CD4-positive, alpha-beta memory T cell (primary cell): ENCODE data around the gene SFXN5. TPM values are rescaled to one million over a fixed set of nuclear protein-coding genes. Genes with fewer than 3 reads are reported as not detected.

Experiments used
- CTCF ChIA-PET: fragments of 350-600 bp; sonication (Branson Sonifier 250); formaldehyde crosslinking; loops from one replicate; lab custom pipeline; 2021; ENCODE audit warnings: inconsistent platforms; ENCODE audit not compliant: partially characterized antibody; lab: Charles Lee
- POLR2A ChIA-PET: fragments of 350-600 bp; sonication (Branson Sonifier 250); formaldehyde crosslinking; loops from one replicate; lab custom pipeline; 2021; ENCODE audit not compliant: partially characterized antibody; lab: Charles Lee
- DNase-seq, 5 donors: peaks; one replicate each; pipeline versions ENCODE4 v3.0.0 to v3.0.0-alpha.2; 2020 to 2022; ENCODE audit warnings: mixed read lengths in 1 of 5
- H3K27ac ChIP-seq: one replicate; pipeline ENCODE4 v1.7.0; 2013; ENCODE audit warnings: low read depth, low read length
- H3K27me3 ChIP-seq: 2 replicates; pipeline ENCODE4 v1.7.0; 2013; ENCODE audit warnings: mild to moderate bottlenecking, low read length, moderate library complexity; ENCODE audit not compliant: insufficient read depth
- H3K36me3 ChIP-seq: 2 replicates; pipeline ENCODE4 v1.7.0; 2013; ENCODE audit warnings: mild to moderate bottlenecking, low read length, moderate library complexity; ENCODE audit not compliant: insufficient read depth
- H3K4me1 ChIP-seq: 2 replicates; pipeline ENCODE4 v1.7.0; 2013; ENCODE audit warnings: mild to moderate bottlenecking, low read length, moderate library complexity; ENCODE audit not compliant: insufficient read depth
- H3K4me3 ChIP-seq, 2 donors: one replicate each; pipeline ENCODE4 v1.7.0; 2013; ENCODE audit warnings: low read length in 2 of 2, mild to moderate bottlenecking in 1 of 2
- H3K9me3 ChIP-seq, 2 donors: one replicate each; pipeline ENCODE4 v1.7.0; 2013; ENCODE audit warnings: low read length in 2 of 2, control low read depth in 1 of 2; ENCODE audit not compliant: control insufficient read depth in 1 of 2
- H3K27ac Mint-ChIP-seq, 7 donors: one replicate each; pipeline ENCODE4 v1.8.0; 2020 to 2021; ENCODE audit warnings: mixed read lengths in 7 of 7, mild to moderate bottlenecking in 6 of 7, inconsistent platforms in 3 of 7, moderate library complexity in 3 of 7
- H3K27me3 Mint-ChIP-seq, 2 donors: one replicate each; pipeline ENCODE4 v1.8.0; 2020 to 2021; ENCODE audit warnings: mixed read lengths in 2 of 2
- H3K36me3 Mint-ChIP-seq, 2 donors: one replicate each; pipeline ENCODE4 v1.8.0; 2020 to 2021; ENCODE audit warnings: mixed read lengths in 2 of 2, inconsistent platforms in 1 of 2, mild to moderate bottlenecking in 1 of 2
- H3K4me1 Mint-ChIP-seq, 4 donors: one replicate each; pipeline ENCODE4 v1.8.0; 2020 to 2021; ENCODE audit warnings: mixed read lengths in 4 of 4, mild to moderate bottlenecking in 1 of 4
- H3K4me3 Mint-ChIP-seq, 8 donors: one replicate each; pipeline ENCODE4 v1.8.0; 2020 to 2021; ENCODE audit warnings: mixed read lengths in 8 of 8, mild to moderate bottlenecking in 7 of 8, moderate library complexity in 6 of 8, inconsistent platforms in 3 of 8
- H3K9me3 Mint-ChIP-seq, 8 donors: one replicate each; pipeline ENCODE4 v1.8.0; 2020 to 2021; ENCODE audit warnings: mixed read lengths in 8 of 8, mild to moderate bottlenecking in 5 of 8, inconsistent platforms in 3 of 8, moderate library complexity in 1 of 8
- intact Hi-C: fragments of 100-400 bp; cut with micrococcal nuclease; formaldehyde crosslinking; loops from one replicate; pipeline ENCODE4 v1.15.1; 2023
- polyA plus RNA-seq, 2 donors: library from polyadenylated mRNA; unstranded; fragments of 300-500 nt; fragmentation: Illumina TruSeq; gene quantifications; one replicate each; pipeline ENCODE4 v1.2.3, GENCODE V29; 2021
- total RNA-seq, 2 experiments: library from RNA; stranded (reverse); gene quantifications; one replicate each; pipeline ENCODE4 v1.2.3, GENCODE V29; 2021

Gene SFXN5
- total and polyA plus RNA-seq, 4 experiments from 2014 or later: 0.95 to 10.0 (median 4.1) TPM

DNA sequence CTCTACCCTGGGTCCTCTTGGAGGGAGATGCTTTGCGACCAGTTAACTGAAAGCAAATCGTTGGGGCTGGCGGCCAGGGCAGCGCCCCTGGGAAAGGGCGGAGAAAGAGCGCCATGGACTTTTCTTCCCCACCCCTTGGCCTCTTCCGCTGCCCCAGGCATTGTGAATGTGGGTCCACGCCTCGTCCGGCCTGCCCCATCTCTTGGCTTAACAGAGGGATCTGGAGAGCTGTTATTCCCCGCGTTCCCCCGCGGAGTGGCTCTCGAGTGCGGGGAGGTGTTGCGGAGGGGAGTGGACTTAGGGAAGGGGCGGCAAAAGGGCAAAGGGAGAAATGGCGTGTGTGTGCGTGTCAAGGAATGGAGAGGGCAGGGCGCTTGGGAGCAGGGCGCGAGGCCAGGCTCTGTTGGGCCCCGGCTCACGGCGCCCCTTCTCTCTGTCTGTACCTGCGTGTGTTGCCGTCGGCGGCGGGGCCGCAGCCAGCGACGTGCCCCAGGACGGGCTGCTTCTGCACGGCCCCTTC is 147.6 kb downstream of the SFXN5 start:
- Histone ChIP-seq H3K27me3 (peaks cover 61% of the 10 kb centered on the region), H3K4me1 (peaks cover 18% of the 10 kb centered on the region), H3K9me3 (no peaks in the 10 kb centered on the region), H3K4me3 (no peak overlapping the region), H3K27ac (no peak overlapping the region), H3K36me3 (no peaks in the 10 kb centered on the region)
- peaks cover 42 to 48% of the 10 kb centered on the region in 2 donors for H3K27me3 Mint-ChIP-seq
- intact Hi-C loops: no loop called here
- ChIA-PET CTCF (no interaction called here), POLR2A (no interaction called here)
- H3K9me3 Mint-ChIP-seq: peaks cover 0 to 5% (median 0%) of the 10 kb centered on the region in 8 donors
- H3K27ac Mint-ChIP-seq: no peak overlapping the region
- no peak for DNase-seq
- H3K4me1 Mint-ChIP-seq: peaks cover 5 to 27% (median 16%) of the 10 kb centered on the region in 4 donors
- peak overlapping the region in 3 of 8 donors; percentile 5 to 64 (median 10) for H3K4me3 Mint-ChIP-seq
- no peaks in the 10 kb centered on the region for H3K36me3 Mint-ChIP-seq

DNA sequence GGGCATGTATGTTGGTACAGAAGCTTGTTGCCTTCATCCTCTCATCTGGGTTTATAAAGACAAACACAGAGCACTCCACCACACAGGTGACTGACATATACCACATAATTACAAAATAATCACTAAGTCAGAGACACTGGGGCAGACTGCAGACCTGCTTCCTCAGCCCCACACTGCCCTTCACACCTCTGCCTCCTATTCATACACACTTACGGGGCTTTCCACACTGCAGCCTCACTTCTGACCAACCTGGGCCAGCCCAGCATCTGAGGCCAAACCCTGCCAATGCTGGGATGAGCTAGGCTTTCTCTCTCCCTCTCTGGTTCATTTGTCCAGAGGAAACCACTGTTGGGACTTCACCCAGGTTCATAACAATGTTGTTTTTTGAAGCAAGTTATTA is 149.7 kb downstream of the SFXN5 start:
- H3K9me3 Mint-ChIP-seq: peaks cover 0 to 5% (median 0%) of the 10 kb centered on the region in 8 donors
- DNase-seq: no peak
- Histone ChIP-seq H3K9me3 (no peaks in the 10 kb centered on the region), H3K4me1 (peaks cover 29% of the 10 kb centered on the region), H3K27me3 (peaks cover 72% of the 10 kb centered on the region), H3K4me3 (no peak overlapping the region), H3K36me3 (no peaks in the 10 kb centered on the region), H3K27ac (no peak overlapping the region)
- peaks cover 48 to 57% of the 10 kb centered on the region in 2 donors for H3K27me3 Mint-ChIP-seq
- H3K27ac Mint-ChIP-seq: no peak overlapping the region
- POLR2A ChIA-PET: no interaction called here
- H3K4me3 Mint-ChIP-seq: peak overlapping the region in 1 of 8 donors; percentile 4
- intact Hi-C loops: no loop called here
- CTCF ChIA-PET: no interaction called here
- no peaks in the 10 kb centered on the region for H3K36me3 Mint-ChIP-seq
- H3K4me1 Mint-ChIP-seq: peaks cover 7 to 36% (median 23%) of the 10 kb centered on the region in 4 donors

DNA sequence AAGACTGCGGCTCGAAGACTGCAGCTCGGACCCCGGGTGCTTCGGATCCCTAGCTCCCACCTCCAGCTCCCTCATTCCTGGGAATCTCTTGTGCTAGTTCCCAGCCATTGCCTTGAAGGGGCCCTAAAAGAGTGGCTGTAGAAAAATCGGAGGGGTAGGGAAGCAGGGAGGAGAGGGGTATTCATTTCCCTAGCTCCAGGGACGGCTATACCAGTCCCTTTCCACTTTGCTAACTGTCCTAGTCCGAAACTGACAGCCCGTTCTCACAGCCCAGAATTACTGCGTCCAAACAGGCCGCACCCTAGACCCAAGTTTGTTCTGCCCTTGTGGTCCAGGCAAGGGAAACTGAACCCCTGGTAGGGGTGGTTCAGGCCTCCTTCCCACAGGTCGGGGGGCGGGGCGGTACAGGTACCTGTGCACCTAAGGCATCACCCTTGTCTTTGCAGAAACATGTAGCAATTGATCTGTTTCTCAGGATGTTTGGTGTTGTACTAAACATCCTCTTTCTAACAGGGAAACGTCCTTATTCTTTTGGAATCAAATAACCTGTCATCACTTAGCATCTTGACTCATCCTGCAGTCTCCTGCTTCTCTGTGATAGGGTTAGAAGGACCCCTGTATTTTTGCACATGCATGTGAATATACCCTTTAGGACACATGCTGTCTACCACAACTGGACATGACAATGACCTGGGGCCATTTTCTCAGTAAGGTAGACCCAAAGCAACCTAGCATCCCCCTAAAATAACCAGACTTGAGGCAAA is 150.2 kb downstream of the SFXN5 start:
- Histone ChIP-seq H3K27me3 (peaks cover 72% of the 10 kb centered on the region), H3K9me3 (no peaks in the 10 kb centered on the region), H3K36me3 (no peaks in the 10 kb centered on the region), H3K4me3 (no peak overlapping the region), H3K27ac (no peak overlapping the region), H3K4me1 (peaks cover 34% of the 10 kb centered on the region)
- POLR2A ChIA-PET: no interaction called here
- DNase-seq: no peak
- Mint-ChIP-seq H3K9me3 (peaks cover 0 to 5% (median 0%) of the 10 kb centered on the region in 8 donors), H3K27ac (no peak overlapping the region), H3K4me3 (no peak overlapping the region), H3K27me3 (peaks cover 49 to 58% of the 10 kb centered on the region in 2 donors), H3K4me1 (peaks cover 8 to 39% (median 25%) of the 10 kb centered on the region in 4 donors), H3K36me3 (no peaks in the 10 kb centered on the region)
- intact Hi-C loops: no loop called here
- CTCF ChIA-PET: no interaction called here

DNA sequence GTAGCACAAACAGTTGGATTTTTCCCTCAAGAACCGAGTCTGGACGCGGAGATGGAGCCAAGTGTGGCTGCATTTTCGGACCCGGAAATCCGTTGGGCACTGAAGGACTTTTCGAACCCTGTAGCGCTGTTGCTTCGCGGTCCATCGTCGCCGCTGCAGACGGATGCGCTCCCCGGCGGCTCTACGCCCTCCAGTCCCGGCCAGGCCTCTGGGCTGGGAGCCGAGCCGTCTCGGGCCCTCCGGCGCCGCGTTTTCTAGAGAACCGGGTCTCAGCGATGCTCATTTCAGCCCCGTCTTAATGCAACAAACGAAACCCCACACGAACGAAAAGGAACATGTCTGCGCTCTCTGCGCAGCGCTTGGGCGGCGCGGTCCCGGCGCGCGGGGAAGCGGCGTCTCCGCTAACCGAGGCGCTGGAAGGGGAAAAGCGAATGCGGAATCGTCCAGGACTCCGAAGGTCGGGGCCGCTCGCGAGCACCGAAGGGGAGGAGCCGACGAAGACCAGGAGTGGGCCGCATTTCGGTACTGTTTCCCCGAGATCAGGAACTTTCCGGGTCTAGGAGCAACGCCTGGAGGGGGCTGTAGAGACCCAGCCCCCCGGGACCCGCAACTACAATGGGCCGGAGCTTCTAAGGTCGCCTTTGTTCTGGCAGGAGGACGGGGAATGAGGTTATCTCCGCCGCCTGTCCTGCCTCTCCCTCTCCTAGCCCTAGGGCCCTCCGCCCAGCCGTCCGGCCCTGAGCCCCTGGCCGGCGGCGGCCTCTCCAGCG is 151.0 kb downstream of the SFXN5 start:
- no peaks in the 10 kb centered on the region for H3K36me3 Mint-ChIP-seq
- no peaks in the 10 kb centered on the region for H3K36me3 ChIP-seq
- peak in 3 of 5 donors; percentile 21 to 25 (median 22) for DNase-seq
- intact Hi-C loops: no loop called here
- peaks cover 8 to 41% (median 27%) of the 10 kb centered on the region in 4 donors for H3K4me1 Mint-ChIP-seq
- H3K27ac ChIP-seq: no peak overlapping the region
- H3K4me3 Mint-ChIP-seq: peak overlapping the region in 7 of 8 donors; percentile 38 to 80 (median 63)
- no peaks in the 10 kb centered on the region for H3K9me3 ChIP-seq
- no peak overlapping the region for H3K27ac Mint-ChIP-seq
- H3K27me3 Mint-ChIP-seq: peaks cover 49 to 56% of the 10 kb centered on the region in 2 donors
- ChIA-PET POLR2A (no interaction called here), CTCF (no interaction called here)
- H3K4me3 ChIP-seq: no peak overlapping the region
- peaks cover 72% of the 10 kb centered on the region for H3K27me3 ChIP-seq
- peaks cover 39% of the 10 kb centered on the region for H3K4me1 ChIP-seq
- peaks cover 0 to 5% (median 0%) of the 10 kb centered on the region in 8 donors for H3K9me3 Mint-ChIP-seq

DNA sequence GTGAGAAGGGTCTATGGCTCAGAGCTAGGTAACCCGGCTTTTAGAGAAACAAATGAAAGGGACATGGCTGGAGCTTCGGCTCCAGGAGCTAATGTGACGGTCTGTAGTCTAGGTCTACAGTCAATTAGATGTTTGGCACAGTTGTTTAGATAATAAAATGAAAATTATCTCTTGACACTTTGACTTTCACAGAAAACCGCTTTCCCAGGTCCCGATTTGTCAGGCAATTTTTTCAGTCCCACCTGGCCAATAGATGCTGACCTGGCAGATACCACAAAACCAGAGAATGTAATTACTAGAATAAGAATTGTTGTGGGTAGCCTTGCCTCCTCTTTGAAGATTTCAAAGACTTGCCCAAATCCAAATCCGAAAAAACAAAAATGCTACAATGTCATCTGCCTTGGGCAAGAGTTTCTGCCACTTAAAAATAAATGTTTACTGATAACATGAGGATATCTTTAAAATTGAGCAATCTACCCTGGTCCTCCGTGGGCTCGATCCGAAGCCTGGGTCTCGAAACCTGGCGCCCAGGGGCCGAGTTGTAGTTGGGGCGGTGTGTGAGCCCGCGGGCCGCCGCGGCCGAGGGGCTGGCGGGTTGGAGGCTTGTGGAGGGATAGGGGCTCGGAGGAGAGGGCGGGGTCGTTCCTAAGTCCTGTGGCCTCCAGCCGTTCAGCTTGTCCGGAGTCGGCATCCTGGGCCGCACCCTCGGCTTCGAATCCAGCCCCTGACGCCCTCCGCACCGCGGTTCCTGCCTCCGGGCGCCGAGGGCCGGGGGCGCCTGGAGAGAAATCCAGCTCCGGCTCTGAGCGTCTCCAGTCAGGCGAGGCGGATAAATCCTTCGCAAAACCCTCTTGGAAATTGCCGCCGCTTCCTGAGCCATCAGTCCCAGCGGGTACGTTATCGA is 151.8 kb downstream of the SFXN5 start:
- Histone ChIP-seq H3K9me3 (no peaks in the 10 kb centered on the region), H3K4me1 (peaks cover 44% of the 10 kb centered on the region), H3K27me3 (peaks cover 72% of the 10 kb centered on the region), H3K36me3 (no peaks in the 10 kb centered on the region), H3K27ac (no peak overlapping the region), H3K4me3 (no peak overlapping the region)
- Mint-ChIP-seq H3K4me1 (peaks cover 14 to 49% (median 34%) of the 10 kb centered on the region in 4 donors), H3K27me3 (peaks cover 51 to 56% of the 10 kb centered on the region in 2 donors), H3K27ac (peak overlapping the region in 1 of 7 donors; percentile 18), H3K9me3 (peaks cover 0 to 5% (median 0%) of the 10 kb centered on the region in 8 donors), H3K4me3 (peak overlapping the region in 7 of 8 donors; percentile 40 to 80 (median 64)), H3K36me3 (peaks cover 0 to 3% of the 10 kb centered on the region in 2 donors)
- ChIA-PET POLR2A (no interaction called here), CTCF (no interaction called here)
- intact Hi-C loops: no loop called here
- no peak for DNase-seq

DNA sequence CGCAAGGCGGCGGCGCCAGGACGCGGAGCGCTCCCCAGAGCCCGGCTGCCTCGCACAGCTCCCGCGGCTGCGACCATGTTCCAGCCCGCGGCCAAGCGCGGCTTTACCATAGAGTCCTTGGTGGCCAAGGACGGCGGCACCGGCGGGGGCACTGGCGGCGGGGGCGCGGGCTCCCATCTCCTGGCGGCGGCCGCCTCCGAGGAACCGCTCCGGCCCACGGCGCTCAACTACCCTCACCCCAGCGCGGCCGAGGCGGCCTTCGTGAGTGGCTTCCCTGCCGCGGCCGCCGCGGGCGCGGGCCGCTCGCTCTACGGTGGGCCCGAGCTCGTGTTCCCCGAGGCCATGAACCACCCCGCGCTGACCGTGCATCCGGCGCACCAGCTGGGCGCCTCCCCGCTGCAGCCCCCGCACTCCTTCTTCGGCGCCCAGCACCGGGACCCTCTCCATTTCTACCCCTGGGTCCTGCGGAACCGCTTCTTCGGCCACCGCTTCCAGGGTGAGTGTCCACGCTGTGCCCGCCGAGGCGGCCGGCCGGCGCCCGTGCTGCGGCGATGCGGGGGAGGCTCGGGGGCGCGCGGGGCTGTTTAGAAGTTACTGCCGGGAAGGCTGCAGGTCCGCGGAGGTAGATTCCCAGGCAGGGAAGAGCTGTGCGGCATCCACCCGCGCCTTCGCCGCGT is 153.5 kb downstream of the SFXN5 start:
- H3K4me3 Mint-ChIP-seq: peak overlapping the region in 4 of 8 donors; percentile 67 to 80 (median 76)
- H3K4me3 ChIP-seq: no peak overlapping the region
- H3K4me1 ChIP-seq: peaks cover 45% of the 10 kb centered on the region
- peaks cover 0 to 3% of the 10 kb centered on the region in 2 donors for H3K36me3 Mint-ChIP-seq
- peak in 1 of 5 donors; percentile 21 for DNase-seq
- POLR2A ChIA-PET: interaction anchor here (2.1 kb wide), 1 partner anchor 9 kb away, joined by 7 read pairs; no protein-coding TSS in a partner anchor
- H3K36me3 ChIP-seq: no peaks in the 10 kb centered on the region
- peaks cover 18 to 54% (median 33%) of the 10 kb centered on the region in 4 donors for H3K4me1 Mint-ChIP-seq
- H3K27me3 Mint-ChIP-seq: peaks cover 60 to 62% of the 10 kb centered on the region in 2 donors
- H3K27ac ChIP-seq: no peak overlapping the region
- H3K9me3 Mint-ChIP-seq: peaks cover 0 to 5% (median 0%) of the 10 kb centered on the region in 8 donors
- H3K27ac Mint-ChIP-seq: no peak overlapping the region
- CTCF ChIA-PET: interaction anchor here (0.6 to 1.0 kb wide), 4 partner anchors 10 to 54 kb away, joined by 3 read pairs; partner anchors contain the start of gene SPR
- intact Hi-C loops: no loop called here
- peaks cover 76% of the 10 kb centered on the region for H3K27me3 ChIP-seq
- no peaks in the 10 kb centered on the region for H3K9me3 ChIP-seq
